ENCODE measurements around the gene AQP7. TPM values are rescaled to one million over a fixed set of nuclear protein-coding genes. Genes with fewer than 3 reads are reported as not detected.

Gene AQP7
- 0.29 and 0.99 TPM in 2 replicates for total RNA-seq

GRCh38 chr9:33402371-33402770 lies at the start of gene AQP7:
Gene AQP7 (minus strand): TSS chr9:33402568. CDS start chr9:33401262, 1,306 bp downstream.

DNA sequence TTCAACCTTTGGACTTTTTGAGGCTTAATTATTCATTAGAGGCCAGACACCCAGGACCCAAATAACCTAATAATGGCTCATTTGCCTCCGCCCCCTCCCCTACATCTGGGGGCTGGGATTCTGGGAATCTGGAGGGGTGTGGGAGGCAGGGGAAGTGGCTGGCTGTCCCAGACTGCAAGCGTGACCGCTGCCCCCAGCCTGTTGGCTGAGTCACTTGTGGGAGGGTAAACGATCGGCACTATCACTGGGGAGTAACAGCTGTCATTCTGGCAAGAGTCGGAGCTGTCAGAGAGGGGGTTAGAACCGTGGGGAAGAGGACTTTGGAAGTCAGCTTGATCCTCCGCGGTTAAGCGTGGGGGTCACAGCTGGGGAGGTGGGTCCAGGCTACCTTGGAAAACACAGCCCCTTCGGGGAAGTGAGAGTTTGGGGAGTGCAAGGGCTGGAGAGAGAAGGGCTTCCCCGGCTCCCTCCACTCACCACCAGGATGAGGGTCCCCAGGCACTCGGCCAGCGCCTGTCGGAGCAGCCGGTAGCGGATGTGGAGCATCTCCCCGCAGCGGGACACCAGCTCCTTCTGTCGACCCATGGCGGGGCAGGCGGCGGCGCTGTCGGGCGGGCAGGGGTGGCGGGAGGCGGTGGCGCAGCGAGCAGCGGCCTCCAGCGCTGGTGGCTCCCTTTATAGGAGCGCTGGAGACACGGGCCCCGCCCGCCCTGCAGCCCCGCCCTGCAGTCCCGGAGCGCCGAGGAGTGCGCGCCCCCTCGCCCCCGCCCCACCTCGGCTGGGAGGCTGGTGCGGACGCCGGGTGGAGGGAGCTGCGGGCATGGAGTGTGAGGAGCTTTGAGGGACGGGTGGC lies 44.8 kb upstream of the AQP7 start, which contains the start of gene AQP3:
TSS of gene AQP3 (minus strand) at position 648 of the 853 bp plus-strand sequence. CDS start at position 585, 63 bp downstream.

Other genes with a start within 250 kb of the AQP7 start
- gene B4GALT1, start 235.2 kb downstream of the AQP7 start, total RNA-seq = 31.1 and 32.3 TPM in 2 replicates
- gene SPINK4, start 162.4 kb downstream of the AQP7 start, total RNA-seq = not detected in 2 replicates
- 13.7 and 26.9 TPM in 2 replicates for gene BAG1, start 137.9 kb downstream of the AQP7 start, total RNA-seq
- 93.6 and 113 TPM in 2 replicates for gene CHMP5, start 137.5 kb downstream of the AQP7 start, total RNA-seq
- gene NFX1, start 112.1 kb downstream of the AQP7 start, total RNA-seq = 27.1 and 33.4 TPM in 2 replicates
- gene AQP3, start 45.0 kb upstream of the AQP7 start, total RNA-seq = 2.6 and 21.2 TPM in 2 replicates
- gene NOL6, start 71.4 kb upstream of the AQP7 start, total RNA-seq = 20.7 and 28.3 TPM in 2 replicates
- 0.87 and 2.6 TPM in 2 replicates for gene ANKRD18B, start 121.7 kb upstream of the AQP7 start, total RNA-seq